Progenitor cell of endocrine pancreas (in vitro differentiated cells): ENCODE results near the gene IGF1R. TPM values are rescaled to one million over a fixed set of nuclear protein-coding genes. Genes with fewer than 3 reads are reported as not detected.
A peak's percentile ranks its signal among the peaks of the same experiment; 100 is the strongest.

Experiments used
- DNase-seq: peaks from one replicate; pipeline ENCODE4 v3.0.0; 2021; ENCODE audit warnings: low spot score; ENCODE audit not compliant: unreplicated experiment
- H3K27ac Mint-ChIP-seq: 2 replicates; pipeline ENCODE4 v1.8.0; 2021; ENCODE audit warnings: mild to moderate bottlenecking, moderate library complexity, mixed read lengths
- H3K27me3 Mint-ChIP-seq: 2 replicates; pipeline ENCODE4 v1.8.0; 2021; ENCODE audit warnings: mixed read lengths
- H3K36me3 Mint-ChIP-seq: 2 replicates; pipeline ENCODE4 v1.8.0; 2022; ENCODE audit warnings: mixed read lengths; ENCODE audit not compliant: insufficient read depth
- H3K4me1 Mint-ChIP-seq: 2 replicates; pipeline ENCODE4 v1.8.0; 2021; ENCODE audit warnings: low read depth, mixed read lengths
- H3K4me3 Mint-ChIP-seq: 2 replicates; pipeline ENCODE4 v1.8.0; 2021; ENCODE audit warnings: low read depth, mild to moderate bottlenecking, moderate library complexity, mixed read lengths
- H3K9me3 Mint-ChIP-seq: 2 replicates; pipeline ENCODE4 v1.8.0; 2021; ENCODE audit warnings: low read depth, mixed read lengths
- CTCF ChIP-seq: fragments of 200-600 bp; sonication (generic); IDR thresholded peaks from one replicate; pipeline ENCODE4 v1.5.0; 2021; ENCODE audit warnings: antibody characterized with exemption, mild to moderate bottlenecking; ENCODE audit not compliant: unreplicated experiment
- total RNA-seq: library from RNA; stranded (reverse); gene quantifications from 2 replicates; pipeline ENCODE4 v1.2.1, GENCODE V29; 2021

Gene IGF1R
- total RNA-seq, 1 donor from 2014 or later: 106 TPM

- Mint-ChIP-seq H3K36me3 (no peaks in the 10 kb centered on the region), H3K4me3 (no peak overlapping the region), H3K4me1 (peaks cover 73% of the 10 kb centered on the region), H3K9me3 (no peaks in the 10 kb centered on the region), H3K27ac (peak overlapping the region; percentile 92), H3K27me3 (no peaks in the 10 kb centered on the region)
- no peak for DNase-seq
- TF ChIP-seq CTCF: no peak
Measured at GRCh38 chr15:98787194-98787593, 138.9 kb downstream of the IGF1R start.

GRCh38 chr15:98787936-98788757 is 139.8 kb downstream of the IGF1R start:
- Mint-ChIP-seq H3K4me1 (peaks cover 76% of the 10 kb centered on the region), H3K9me3 (no peaks in the 10 kb centered on the region), H3K36me3 (no peaks in the 10 kb centered on the region), H3K27me3 (no peaks in the 10 kb centered on the region), H3K27ac (peak overlapping the region; percentile 5), H3K4me3 (no peak overlapping the region)
- no peak for DNase-seq
- no peak for TF ChIP-seq CTCF

GRCh38 chr15:98789020-98789419 is 140.7 kb downstream of the IGF1R start:
- DNase-seq: no peak
- Mint-ChIP-seq H3K36me3 (no peaks in the 10 kb centered on the region), H3K4me3 (no peak overlapping the region), H3K9me3 (no peaks in the 10 kb centered on the region), H3K4me1 (peaks cover 77% of the 10 kb centered on the region), H3K27ac (no peak overlapping the region), H3K27me3 (no peaks in the 10 kb centered on the region)
- TF ChIP-seq CTCF: no peak

- H3K4me3 Mint-ChIP-seq: no peak overlapping the region
- H3K27ac Mint-ChIP-seq: no peak overlapping the region
- no peaks in the 10 kb centered on the region for H3K36me3 Mint-ChIP-seq
- no peaks in the 10 kb centered on the region for H3K27me3 Mint-ChIP-seq
- no peaks in the 10 kb centered on the region for H3K9me3 Mint-ChIP-seq
- DNase-seq: no peak
- no peak for TF ChIP-seq CTCF
- peaks cover 79% of the 10 kb centered on the region for H3K4me1 Mint-ChIP-seq
Measured at GRCh38 chr15:98790270-98790669, 141.9 kb downstream of the IGF1R start.

- no peak for DNase-seq
- no peak for TF ChIP-seq CTCF
Measured at GRCh38 chr15:98791046-98791701, 142.8 kb downstream of the IGF1R start.

More at GRCh38 chr15:98791046-98791701, 142.8 kb downstream of the IGF1R start:
- Mint-ChIP-seq H3K9me3 (no peaks in the 10 kb centered on the region), H3K36me3 (no peaks in the 10 kb centered on the region), H3K27ac (no peak overlapping the region), H3K4me1 (peaks cover 73% of the 10 kb centered on the region), H3K27me3 (no peaks in the 10 kb centered on the region), H3K4me3 (no peak overlapping the region)
